Measurements from ENCODE around the gene RAMAC. TPM values are rescaled to one million over a fixed set of nuclear protein-coding genes. Genes with fewer than 3 reads are reported as not detected.

RAMAC gene
- total RNA-seq, 4 donors from 2014 or later: 16.4 to 28.0 (median 23.7) TPM

GRCh38 chr15:82963471-82964341, 22.3 kb upstream of the RAMAC start:
- in situ Hi-C loops (cut with MboI; ENCODE audit: low sequenced_read_pairs in 4 of 4): no loop called here
- Histone ChIP-seq H3K9me3 (no peaks in the 10 kb centered on the region), H3K27me3 (no peaks in the 10 kb centered on the region), H3K4me1 (peaks cover 25 to 28% of the 10 kb centered on the region in 2 donors), H3K4me3 (no peak overlapping the region), H3K36me3 (no peaks in the 10 kb centered on the region), H3K27ac (peak overlapping the region; percentile 79 to 89 (median 85))
- intact Hi-C loops (cut with DNase I; ENCODE audit: low total_unique reads): no loop called here
- ATAC-seq (peak; percentile 92 to 95), DNase-seq (peak; percentile 55 to 82)
- peak in 1 of 2 donors; percentile 24 for TF ChIP-seq POLR2A (IDR thresholded peaks at IDR 0.05)
- TF ChIP-seq CTCF (IDR thresholded peaks at IDR 0.05 in 4 of 5, conservative IDR thresholded peaks at IDR 0.05 in 1 of 5): no peak

GRCh38 chr15:82964890-82965289, 21.1 kb upstream of the RAMAC start:
- peak overlapping the region; percentile 79 to 89 (median 85) for H3K27ac ChIP-seq
- H3K36me3 ChIP-seq: no peaks in the 10 kb centered on the region
- no peak for TF ChIP-seq CTCF (IDR thresholded peaks at IDR 0.05 in 4 of 5, conservative IDR thresholded peaks at IDR 0.05 in 1 of 5)
- no peak for TF ChIP-seq POLR2A (IDR thresholded peaks at IDR 0.05)
- ATAC-seq (no peak), DNase-seq (no peak)
- H3K27me3 ChIP-seq: no peaks in the 10 kb centered on the region
- in situ Hi-C loops (cut with MboI; ENCODE audit: low sequenced_read_pairs in 4 of 4): no loop called here
- H3K4me3 ChIP-seq: no peak overlapping the region
- H3K4me1 ChIP-seq: peaks cover 21 to 22% of the 10 kb centered on the region in 2 donors
- intact Hi-C loops (cut with DNase I; ENCODE audit: low total_unique reads): loop anchor here (5.0 kb wide), 1 partner anchor 88 kb away; no protein-coding TSS in a partner anchor
- no peaks in the 10 kb centered on the region for H3K9me3 ChIP-seq

- H3K4me3 ChIP-seq: no peak overlapping the region
- intact Hi-C loops (cut with DNase I; ENCODE audit: low total_unique reads) (loop anchor here (5.0 kb wide), 1 partner anchor 89 kb away; no protein-coding TSS in a partner anchor), in situ Hi-C loops (cut with MboI; ENCODE audit: low sequenced_read_pairs in 4 of 4) (no loop called here)
- no peaks in the 10 kb centered on the region for H3K9me3 ChIP-seq
- peak overlapping the region in 1 of 4 donors; percentile 13 for H3K27ac ChIP-seq
- DNase-seq (no peak), ATAC-seq (no peak)
- H3K4me1 ChIP-seq: peaks cover 38 to 39% of the 10 kb centered on the region in 2 donors
- H3K27me3 ChIP-seq: no peaks in the 10 kb centered on the region
- no peak for TF ChIP-seq POLR2A (IDR thresholded peaks at IDR 0.05)
- no peaks in the 10 kb centered on the region for H3K36me3 ChIP-seq
Observed at GRCh38 chr15:82966671-82967071, 19.3 kb upstream of the RAMAC start.

GRCh38 chr15:82968066-82968465, 17.9 kb upstream of the RAMAC start:
- H3K27ac ChIP-seq: peak overlapping the region; percentile 10 to 80 (median 64)
- no peak overlapping the region for H3K4me3 ChIP-seq
- no peaks in the 10 kb centered on the region for H3K36me3 ChIP-seq
- TF ChIP-seq POLR2A (IDR thresholded peaks at IDR 0.05) (no peak), CTCF (IDR thresholded peaks at IDR 0.05 in 4 of 5, conservative IDR thresholded peaks at IDR 0.05 in 1 of 5) (no peak)
- H3K4me1 ChIP-seq: peaks cover 39 to 44% of the 10 kb centered on the region in 2 donors
- H3K9me3 ChIP-seq: no peaks in the 10 kb centered on the region
- intact Hi-C loops (cut with DNase I; ENCODE audit: low total_unique reads) (loop anchor here (5.0 kb wide), 1 partner anchor 91 kb away; no protein-coding TSS in a partner anchor), in situ Hi-C loops (cut with MboI; ENCODE audit: low sequenced_read_pairs in 4 of 4) (no loop called here)
- DNase-seq (no peak), ATAC-seq (no peak)
- H3K27me3 ChIP-seq: no peaks in the 10 kb centered on the region

- no peak for TF ChIP-seq POLR2A (IDR thresholded peaks at IDR 0.05)
- no peak for TF ChIP-seq CTCF (IDR thresholded peaks at IDR 0.05 in 4 of 5, conservative IDR thresholded peaks at IDR 0.05 in 1 of 5)
- peaks cover 31 to 33% of the 10 kb centered on the region in 2 donors for H3K4me1 ChIP-seq
- DNase-seq (no peak), ATAC-seq (no peak)
- no peaks in the 10 kb centered on the region for H3K9me3 ChIP-seq
- in situ Hi-C loops (cut with MboI; ENCODE audit: low sequenced_read_pairs in 4 of 4): no loop called here
- peak overlapping the region; percentile 79 to 83 (median 80) for H3K27ac ChIP-seq
- no peaks in the 10 kb centered on the region for H3K27me3 ChIP-seq
- H3K36me3 ChIP-seq: no peaks in the 10 kb centered on the region
- intact Hi-C loops (cut with DNase I; ENCODE audit: low total_unique reads): loop anchor here (5.0 kb wide), 1 partner anchor 92 kb away; no protein-coding TSS in a partner anchor
- H3K4me3 ChIP-seq: no peak overlapping the region
Observed at GRCh38 chr15:82969353-82969752, 16.7 kb upstream of the RAMAC start.

Data from gastrocnemius medialis (tissue), 4 donors.